NOMO-1 treated with DMSO at 0.1 percent for 48 hours (cell line): ENCODE results near the gene MED15.
"Not testable (repeated sequence)": the region's sequence is repeated elsewhere in the genome, so short reads cannot be mapped to it uniquely, and the experiment has no call there.

Experiments
- DNase-seq: peaks from one replicate; lab custom pipeline; 2025; ENCODE audit not compliant: unreplicated experiment; lab: John Stamatoyannopoulos, UW

MED15 gene

DNA sequence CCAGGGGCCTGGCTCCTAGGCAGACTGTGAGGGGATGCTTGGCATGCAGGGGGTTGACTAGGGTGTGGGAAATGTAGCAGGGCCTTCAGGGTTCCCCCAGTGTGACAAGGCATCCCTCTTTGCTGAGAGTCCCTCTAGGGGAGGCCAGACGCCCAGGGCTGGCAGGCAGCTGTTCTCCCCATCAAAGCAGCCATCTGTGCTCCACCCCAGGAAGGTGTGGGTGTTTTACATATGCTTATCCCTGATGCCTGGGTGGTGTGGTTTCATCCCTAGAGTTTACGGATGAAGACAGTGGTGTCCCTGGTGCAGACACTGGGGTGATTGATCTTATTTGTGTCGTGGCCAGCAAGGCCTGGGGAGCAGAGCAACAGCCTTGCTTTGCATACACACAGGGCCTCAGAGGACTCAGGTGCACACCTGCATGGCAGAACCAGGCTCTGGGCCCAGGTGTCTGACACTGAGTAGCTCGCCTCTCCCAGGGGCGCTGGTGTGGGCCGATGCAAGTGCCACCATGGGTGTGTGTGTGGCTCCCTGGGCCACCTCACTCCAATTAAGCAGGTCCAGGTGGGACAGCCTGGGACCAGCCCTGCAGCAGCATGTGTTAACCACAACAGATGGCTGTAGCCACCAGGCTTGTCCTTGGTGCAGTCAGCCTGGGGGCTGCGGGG lies 74.2 kb downstream of the MED15 start:
- DNase-seq = no peak

DNA sequence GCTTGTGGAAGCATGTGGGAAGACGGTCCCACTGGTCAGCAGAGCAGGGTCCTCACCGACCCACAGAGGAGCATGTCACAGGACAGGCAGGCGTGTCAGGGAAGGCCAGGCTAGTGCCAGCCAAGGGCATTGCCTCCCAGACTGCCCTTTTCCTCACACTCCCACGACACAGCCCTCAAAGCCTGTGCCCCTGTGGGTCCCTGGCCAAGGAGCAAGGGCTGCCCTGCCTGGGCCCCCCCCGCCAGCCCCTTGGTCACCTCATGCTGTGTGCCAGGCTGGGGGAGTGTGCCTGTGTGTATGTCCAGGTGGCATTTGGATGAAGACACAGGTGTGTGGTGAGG lies 74.7 kb downstream of the MED15 start:
- DNase-seq = no peak

DNA sequence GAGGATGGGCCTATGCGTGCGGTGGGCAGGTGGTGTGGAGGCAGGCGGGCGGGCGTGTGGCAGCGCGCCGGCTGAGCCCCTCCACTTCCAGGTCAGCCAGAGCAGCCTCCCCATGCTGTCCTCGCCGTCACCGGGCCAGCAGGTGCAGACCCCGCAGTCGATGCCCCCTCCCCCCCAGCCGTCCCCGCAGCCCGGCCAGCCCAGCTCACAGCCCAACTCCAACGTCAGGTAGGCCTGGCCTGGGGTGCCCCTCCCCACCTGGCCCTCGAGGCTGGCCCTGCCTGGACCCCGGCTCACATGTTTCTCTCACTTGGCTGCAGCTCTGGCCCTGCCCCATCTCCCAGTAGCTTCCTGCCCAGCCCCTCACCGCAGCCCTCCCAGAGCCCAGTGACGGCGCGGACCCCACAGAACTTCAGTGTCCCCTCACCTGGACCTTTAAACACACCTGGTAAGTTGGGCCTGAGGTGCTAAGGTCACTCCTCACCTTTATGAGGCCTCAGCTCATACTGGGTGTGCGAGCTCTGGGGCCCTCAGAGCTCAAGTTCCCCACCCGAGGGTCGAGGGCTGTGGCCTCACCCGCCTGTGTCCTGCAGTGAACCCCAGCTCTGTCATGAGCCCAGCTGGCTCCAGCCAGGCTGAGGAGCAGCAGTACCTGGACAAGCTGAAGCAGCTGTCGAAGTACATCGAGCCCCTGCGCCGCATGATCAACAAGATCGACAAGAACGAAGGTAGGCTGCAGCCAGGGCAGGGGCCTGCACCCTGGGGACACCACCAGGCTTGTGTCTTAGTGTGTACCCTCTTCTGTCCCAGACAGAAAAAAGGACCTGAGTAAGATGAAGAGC lies 75.3 kb downstream of the MED15 start:
- no peak for DNase-seq

DNA sequence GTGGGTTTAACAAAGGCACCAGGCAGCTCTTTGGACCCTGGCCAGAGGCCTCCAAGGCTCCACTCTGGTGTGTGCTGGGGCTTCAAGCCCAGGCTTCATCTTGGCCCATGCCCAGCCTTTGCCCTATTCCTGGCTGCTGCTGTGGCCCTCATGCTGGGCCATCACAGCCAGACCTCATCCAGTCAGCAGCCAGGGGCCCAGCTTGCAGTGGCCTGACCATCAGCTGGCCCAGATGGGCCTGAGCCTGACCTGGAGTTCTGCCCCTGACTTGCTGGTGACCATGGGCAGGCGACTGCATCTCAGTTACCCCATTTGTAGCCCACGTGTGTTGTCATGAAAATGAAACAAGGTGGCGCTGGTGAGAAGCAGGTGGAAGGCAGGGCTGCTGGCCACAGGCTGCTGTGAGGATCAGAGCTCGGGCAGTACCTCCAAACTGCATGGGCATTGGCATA lies 76.1 kb downstream of the MED15 start:
- no peak for DNase-seq

DNA sequence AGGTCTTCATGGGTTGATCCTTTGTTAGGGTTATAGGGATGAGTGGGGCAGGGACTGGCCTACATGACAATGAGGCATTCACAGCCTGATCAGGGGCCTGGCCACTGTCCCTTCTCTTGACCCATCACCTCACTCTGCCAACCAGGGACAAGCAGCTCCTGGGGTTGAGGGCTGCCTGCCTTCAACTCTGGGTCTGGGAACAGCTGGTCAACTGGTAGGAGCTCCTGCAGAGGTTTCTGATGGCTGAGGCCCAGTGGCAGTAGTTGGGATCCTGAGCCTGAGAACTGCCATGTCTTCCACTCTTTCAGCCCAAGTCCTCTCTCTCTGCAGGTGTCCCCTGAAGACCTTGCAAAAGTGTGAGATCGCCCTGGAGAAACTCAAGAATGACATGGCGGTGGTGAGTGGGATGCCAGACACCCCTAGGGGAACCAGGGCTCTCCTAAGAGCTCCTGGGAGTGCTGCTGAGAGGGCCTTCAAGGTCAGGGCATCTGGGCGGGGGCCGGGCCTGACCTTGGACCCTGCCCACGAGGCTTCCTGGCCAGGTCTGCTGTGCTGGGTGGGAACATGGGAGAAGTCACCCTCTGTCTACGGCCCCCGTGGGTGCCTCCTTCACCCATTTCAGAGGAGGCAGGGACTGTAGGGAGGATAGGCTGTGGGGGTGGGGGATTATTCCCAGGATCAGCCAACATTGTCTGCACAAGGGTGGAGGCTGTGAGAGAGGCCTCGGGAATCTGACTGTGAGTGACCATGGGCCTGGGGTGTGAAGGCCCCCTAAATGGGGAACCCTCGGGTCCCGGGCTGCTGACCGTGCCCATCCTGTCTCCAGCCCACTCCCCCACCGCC lies 76.8 kb downstream of the MED15 start:
- DNase-seq = no peak

DNA sequence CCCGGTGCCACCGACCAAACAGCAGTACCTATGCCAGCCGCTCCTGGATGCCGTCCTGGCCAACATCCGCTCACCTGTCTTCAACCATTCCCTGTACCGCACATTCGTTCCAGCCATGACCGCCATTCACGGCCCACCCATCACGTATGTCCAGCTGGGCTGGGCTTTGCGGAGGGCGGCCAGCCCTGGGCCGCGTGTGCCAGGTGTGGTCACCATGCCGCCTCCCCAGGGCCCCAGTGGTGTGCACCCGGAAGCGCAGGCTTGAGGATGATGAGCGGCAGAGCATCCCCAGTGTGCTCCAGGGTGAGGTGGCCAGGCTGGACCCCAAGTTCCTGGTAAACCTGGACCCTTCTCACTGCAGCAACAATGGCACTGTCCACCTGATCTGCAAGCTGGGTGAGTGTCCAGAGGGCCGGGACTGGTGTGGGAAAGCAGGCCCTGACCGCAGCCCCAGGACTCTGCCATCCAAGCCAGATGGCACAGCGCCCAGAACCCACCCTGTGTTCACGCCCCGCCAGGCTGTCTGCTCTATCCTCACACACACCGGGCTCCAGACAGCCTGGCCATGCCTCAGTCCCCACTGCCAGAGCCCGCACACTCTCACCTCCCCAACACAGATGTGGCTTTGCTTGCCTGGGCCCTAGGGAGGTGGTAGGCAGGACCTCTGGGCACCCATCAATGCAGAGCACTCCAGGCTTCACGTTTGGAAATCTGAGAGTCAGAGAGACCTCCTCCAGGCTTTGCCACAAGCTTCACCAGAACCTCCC lies 77.6 kb downstream of the MED15 start:
- DNase-seq = no peak

DNA sequence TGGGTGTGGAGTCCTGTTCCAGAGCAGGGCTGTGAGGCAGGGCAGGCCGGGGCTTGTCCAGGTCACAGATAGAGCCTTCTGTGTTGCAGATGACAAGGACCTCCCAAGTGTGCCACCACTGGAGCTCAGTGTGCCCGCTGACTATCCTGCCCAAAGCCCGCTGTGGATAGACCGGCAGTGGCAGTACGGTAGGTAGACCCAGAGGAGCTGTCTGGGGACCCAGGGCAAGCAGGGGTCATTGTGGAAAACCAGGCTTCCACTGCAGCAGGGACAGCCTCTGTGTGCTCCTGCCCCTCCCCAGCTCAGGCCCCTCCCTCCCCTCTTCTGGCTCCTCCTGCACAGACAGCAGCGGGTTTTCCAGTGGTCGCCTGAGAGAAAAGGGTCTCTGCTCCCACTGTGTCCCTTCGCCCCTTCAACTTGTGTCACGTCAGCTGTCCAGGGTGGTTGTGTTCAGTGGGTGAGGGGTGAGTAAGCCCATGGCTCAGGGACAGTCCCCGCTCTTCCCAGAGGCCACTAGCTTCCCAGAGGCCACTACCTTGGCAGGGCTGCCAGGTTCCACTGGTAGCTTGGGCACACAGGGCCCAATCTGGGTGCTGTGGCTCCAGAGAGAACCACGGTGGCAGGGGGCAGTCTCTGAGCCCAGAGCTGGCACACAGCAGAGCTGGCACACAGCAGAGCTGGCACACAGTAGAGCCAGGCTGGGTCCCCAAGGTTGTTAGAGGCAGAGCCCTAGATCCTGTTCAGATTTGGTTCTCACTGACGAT lies 78.4 kb downstream of the MED15 start:
- DNase-seq = no peak

DNA sequence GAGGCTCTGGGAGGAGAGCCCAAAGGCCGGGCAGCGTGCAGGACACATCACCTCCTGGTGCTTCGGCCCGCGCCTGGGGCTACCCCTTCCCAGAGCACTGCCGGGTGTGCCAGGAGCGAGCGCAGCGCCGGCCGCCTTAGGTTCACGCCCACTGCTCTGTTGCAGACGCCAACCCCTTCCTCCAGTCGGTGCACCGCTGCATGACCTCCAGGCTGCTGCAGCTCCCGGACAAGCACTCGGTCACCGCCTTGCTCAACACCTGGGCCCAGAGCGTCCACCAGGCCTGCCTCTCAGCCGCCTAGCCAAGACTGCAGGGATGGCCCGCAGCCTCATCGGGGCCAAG lies 79.0 kb downstream of the MED15 start:
- DNase-seq = no peak

DNA sequence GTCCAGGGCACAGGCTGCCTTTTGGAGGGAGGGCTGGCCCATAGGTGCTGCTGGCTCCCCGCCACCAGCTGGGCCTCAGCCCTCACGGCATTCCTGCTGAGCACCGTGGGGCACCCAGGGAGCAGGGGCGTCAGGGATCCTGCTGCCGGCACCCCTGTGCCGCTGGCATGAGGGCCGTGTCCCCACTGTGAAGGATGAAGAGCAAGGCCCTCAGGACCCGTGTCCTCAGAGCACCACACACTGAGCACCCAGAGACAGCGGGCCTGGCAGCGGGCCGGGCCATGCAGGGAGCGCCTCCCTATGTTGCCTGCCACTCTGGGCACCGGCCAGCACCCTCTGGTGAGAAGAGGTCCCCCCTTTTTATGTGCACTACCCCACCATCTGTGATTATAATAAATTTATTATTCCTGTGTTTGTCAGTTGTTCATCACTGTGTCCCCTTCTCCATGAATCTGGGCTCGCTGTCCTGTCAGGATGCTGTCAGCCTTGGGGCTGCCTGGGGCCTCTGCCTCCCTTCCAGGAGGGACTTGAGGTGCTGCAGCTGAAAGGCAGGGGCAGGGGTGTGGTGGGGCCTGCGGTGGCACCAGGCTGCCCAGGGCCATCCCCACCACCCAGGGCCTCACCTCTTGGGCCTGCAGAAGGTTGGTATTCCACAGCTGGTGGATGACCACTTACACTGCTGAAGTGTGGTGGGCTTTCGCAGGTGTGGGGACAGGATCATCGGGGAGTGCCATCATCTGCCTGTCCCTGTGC lies 80.0 kb downstream of the MED15 start:
- no peak for DNase-seq

DNA sequence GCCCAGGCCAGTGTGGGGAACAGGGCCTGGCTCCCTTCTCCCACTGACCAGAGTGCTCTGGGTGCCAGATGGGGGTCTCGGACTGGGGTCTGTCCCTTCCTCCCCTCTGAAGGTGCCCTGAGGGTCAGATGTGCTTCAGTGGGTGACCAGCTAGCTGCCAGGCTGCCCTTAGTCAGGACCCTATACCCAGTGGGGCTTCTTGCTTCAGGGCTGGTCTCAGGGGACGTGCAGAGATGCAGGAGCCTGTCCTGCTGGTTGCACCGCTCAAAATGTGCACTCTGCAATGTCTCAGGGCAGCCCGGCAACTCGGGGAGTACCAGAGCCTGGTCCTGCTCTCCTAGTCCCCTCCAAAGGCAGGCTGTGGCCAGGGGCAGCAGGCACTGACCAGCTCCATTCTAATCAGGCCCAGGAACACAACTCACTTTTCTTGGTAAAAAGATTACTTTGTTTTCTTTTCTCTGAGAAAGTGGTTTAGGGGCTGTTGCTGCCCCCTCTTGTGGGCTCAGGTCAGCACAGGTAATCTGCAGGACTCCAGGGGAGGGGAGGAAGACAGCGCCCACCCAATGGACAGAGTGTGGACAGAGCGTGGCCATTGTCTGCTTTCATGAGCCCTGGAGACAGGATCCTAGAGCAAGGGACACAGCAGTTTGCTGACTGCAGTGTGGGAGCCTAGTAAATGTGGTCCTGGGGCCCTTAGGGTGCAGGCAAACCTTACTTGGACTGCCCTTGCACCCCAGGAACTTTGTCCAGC lies 80.9 kb downstream of the MED15 start:
- DNase-seq = no peak

DNA sequence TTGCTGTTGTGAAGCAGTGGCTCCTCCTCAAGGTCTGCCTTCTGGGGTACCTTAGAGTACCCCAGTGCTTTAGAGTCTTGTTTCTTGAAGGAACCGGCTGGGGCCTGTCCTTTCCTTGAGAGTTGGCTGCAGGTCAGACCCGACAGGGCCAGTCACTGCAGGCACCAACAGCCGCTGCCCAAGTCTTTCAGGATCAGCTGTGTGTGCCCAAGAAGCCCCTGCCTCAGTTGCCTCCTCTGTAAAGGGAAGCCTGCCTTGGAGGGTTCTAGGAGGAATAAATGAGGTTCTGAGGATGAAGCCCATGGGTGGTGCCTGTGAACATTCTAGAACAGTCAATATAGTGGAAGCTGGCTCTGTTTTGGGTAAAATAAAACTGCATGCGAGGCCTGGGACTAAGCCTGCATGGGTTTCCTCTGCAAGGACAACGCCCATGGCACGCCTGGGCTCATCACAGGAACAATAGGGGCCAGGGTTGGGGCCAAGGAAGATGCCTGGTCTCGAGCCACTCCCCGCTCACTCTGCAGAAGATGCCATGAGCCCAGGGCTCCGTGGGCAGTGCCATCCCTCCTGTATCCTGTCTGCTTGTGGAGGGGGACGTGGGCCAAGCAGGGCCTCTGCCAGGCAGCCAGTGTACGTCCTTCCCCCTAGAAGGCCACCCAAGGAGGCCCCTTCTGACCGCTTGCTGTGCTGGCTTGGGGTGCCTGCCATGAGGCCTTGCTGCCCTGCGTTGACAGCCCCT lies 81.6 kb downstream of the MED15 start:
- DNase-seq = no peak

DNA sequence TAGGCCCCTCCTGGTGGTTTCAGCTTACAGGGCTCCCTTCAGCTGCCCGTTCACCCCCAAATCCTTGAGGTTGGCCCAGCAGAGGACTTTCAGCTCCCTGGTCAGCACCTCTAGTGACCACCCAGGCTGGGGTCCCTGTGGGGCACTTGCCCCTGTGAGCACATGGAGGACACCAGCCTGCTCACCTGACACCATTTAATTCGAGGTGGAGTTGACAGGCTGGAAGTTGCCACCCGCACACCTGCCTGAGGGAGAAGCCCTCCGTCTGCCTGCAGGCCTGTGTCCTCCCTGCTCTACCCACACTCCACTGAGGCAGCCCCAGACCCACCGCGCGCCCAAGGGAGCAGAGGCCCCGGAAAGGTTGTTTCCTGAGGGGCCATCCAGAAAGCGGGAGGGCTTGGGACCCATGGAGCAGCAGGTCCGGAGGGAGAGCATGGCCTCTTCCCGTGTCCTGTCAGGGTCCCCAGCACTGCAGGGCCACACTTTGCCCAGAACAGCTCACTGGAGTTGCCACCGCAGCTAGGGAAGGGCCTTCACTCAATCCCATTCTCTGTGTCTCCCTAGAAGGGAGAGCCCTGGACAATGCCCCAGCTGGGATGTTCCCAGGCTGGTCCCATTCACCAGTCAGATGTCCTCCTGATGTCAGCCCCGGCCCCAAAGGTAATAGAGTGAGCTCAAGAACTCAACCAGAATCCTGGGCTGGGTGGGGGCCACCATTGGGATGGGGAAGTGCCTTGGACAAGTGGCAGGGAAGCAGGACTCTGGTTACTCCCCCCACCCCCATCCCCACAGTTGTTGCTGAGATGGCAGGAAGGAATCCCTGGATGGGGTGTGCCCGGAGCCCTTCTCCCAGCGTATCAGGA lies 82.4 kb downstream of the MED15 start:
- DNase-seq = no peak

DNA sequence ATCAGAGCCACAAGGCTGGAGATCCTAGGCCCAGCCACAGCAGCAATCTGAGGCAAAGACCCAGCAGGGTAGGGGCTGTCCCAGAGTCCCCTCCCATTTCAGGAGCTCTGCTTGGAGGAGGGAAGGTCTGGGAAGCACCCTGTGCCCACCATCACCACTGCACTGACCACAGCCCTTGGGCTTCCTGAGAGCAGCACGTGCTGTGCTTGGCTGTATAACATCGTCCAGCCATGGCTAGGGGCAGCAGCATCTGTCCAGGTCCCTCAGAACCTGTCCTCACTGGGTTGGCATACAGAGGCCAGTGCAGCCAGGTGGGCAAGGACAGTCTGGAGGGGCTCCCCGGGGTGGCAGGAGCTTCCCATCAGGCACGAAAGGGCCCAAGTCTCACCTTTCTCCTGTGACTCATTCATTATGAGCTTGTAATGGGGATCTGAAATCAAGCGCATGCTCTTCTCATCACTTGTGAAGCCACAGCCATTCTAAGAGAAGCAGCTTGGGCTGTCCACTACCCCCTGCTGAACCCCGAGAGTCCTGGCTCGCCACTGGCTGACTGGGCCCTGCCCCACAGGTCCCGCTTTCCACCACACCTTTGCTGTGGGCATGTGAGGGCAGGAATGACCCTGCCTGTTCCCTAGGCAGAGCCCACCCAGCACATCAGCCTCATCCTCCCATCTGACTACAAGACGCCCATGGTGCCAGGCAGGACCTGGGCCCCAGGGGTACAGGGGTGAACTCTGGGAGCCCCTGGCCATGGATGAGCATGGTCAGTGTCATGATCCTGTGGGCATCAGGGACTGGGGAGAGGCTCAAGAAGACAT lies 83.3 kb downstream of the MED15 start:
- no peak for DNase-seq

DNA sequence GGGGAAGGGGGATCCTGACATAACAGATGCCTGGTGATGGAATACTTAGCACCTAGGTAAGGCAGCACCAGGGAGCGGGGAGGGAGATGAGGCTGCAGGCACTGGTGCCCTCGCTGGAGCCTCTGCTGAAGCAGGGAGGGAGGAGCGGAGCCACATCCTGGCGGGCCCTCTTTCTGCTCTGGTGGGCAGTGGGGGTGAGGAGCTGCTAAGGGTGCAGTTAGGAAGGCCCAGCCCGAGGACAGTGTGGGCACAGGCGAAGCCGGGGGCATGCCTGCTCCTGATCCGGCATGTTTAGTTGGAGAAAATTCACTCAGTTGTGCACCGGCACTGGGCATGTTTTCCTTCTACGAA lies 83.9 kb downstream of the MED15 start:
- no peak for DNase-seq

DNA sequence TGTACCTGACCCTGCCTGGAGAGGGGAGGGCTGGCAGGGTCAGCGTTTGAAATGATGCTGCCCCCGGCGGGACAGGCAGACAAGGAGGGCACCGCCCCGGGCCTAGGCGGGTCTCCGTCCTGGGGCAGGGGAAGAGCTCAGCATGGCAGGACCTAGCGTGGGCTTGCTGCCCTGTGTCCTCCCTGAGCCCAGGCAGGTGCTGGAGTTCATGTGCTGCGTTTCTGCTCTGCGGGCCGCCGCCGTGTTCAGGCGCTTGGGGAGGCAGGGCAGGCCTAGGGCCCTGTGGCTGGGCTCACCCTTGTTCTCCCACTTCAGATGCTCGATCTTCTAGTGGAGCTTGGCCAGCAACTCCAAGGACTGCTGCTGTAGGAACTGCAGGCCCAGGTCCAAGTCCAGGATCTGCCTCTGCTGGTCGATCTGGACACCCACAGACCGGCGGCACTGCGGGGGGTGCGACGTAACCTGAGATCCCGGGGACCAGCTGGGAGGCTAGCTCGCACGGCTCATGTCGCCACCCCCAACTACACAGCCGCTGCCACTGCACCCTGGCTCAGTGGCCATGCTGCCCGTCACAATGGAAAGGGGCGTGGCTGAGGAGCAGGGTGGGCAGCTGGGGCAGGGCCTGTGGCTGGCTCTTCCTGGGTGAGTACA lies 84.4 kb downstream of the MED15 start:
- DNase-seq = no peak

DNA sequence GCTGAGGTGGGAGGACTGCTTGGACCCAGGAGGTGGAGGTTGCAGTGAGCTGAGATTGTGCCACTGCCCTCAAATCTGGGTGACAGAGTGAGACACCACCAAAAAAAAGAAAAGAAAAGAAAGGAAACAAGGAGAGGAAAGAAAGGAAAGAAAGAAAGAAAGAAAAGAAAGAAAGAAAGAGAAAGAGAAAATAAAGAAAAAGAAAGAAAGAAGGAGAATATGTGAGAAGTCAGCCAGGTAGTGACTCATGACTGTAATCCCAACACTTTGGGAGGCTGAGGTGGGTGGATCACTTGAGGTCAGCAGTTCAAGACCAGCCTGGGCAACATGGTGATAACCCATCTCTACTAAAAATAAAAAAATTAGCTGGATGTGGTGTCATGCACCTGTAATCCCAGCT lies 86.6 kb downstream of the MED15 start:
- not testable (repeated sequence) for DNase-seq
